Neutrophil (primary cell): ENCODE results near the gene RNU5B-1.

ENCODE experiments used
- H3K27ac ChIP-seq: fragments of 200-600 bp; sonication (generic); 2 replicates; pipeline ENCODE4 v1.5.1; 2016; ENCODE audit warnings: mild to moderate bottlenecking, moderate library complexity
- H3K27me3 ChIP-seq: fragments of 200-600 bp; sonication (generic); 2 replicates; pipeline ENCODE4 v1.6.0; 2016; ENCODE audit warnings: mild to moderate bottlenecking
- H3K36me3 ChIP-seq: fragments of 200-600 bp; sonication (generic); 2 replicates; pipeline ENCODE4 v1.5.1; 2017
- H3K4me1 ChIP-seq, 2 experiments: fragments of 200-600 bp in 1 of 2; sonication (generic) in 1 of 2; 1 replicate in 1 of 2; 2 replicates in 1 of 2; pipeline versions ENCODE4 v1.5.1 to v1.6.1; 2013 to 2016; ENCODE audit warnings: low read depth in 1 of 2, low read length in 1 of 2, mild to moderate bottlenecking in 1 of 2, moderate library complexity in 1 of 2; ENCODE audit not compliant: control insufficient read depth in 1 of 2, insufficient read depth in 1 of 2
- H3K4me3 ChIP-seq, 2 experiments: fragments of 200-600 bp in 1 of 2; sonication (generic) in 1 of 2; 1 replicate in 1 of 2; 2 replicates in 1 of 2; pipeline ENCODE4 v1.5.1; 2013 to 2016; ENCODE audit warnings: low read depth in 1 of 2, low read length in 1 of 2, mild to moderate bottlenecking in 1 of 2, moderate library complexity in 1 of 2
- H3K9me3 ChIP-seq: fragments of 200-600 bp; sonication (generic); 2 replicates; pipeline ENCODE4 v1.5.1; 2016
- CTCF ChIP-seq: fragments of 200-600 bp; sonication (generic); IDR thresholded peaks from 2 replicates; pipeline ENCODE4 v1.5.1; 2016; ENCODE audit warnings: antibody characterized with exemption

Gene RNU5B-1

GRCh38 chr15:65285291-65286068, 19.0 kb upstream of the RNU5B-1 start:
- Histone ChIP-seq H3K27me3 (no peaks in the 10 kb centered on the region), H3K27ac (peak overlapping the region; percentile 84), H3K4me3 (peak overlapping the region; percentile 80 to 85), H3K36me3 (peaks cover 4% of the 10 kb centered on the region), H3K4me1 (peaks cover 39 to 53% of the 10 kb centered on the region in 2 experiments), H3K9me3 (no peaks in the 10 kb centered on the region)
- no peak for TF ChIP-seq CTCF

GRCh38 chr15:65286069-65286703, 18.3 kb upstream of the RNU5B-1 start:
- Histone ChIP-seq H3K9me3 (no peaks in the 10 kb centered on the region), H3K36me3 (peaks cover 4% of the 10 kb centered on the region), H3K4me3 (peak overlapping the region; percentile 80 to 85), H3K27me3 (no peaks in the 10 kb centered on the region), H3K4me1 (peaks cover 41 to 57% of the 10 kb centered on the region in 2 experiments), H3K27ac (peak overlapping the region; percentile 84)
- no peak for TF ChIP-seq CTCF

GRCh38 chr15:65286704-65287519, 17.6 kb upstream of the RNU5B-1 start, which contains the start of gene PARP16:
TSS of gene PARP16 (minus strand) at chr15:65286883. CDS start at chr15:65286426, 457 bp downstream.
- Histone ChIP-seq H3K27ac (peak within 1 kb of the TSS; percentile 84), H3K36me3 (peaks cover 4% of the 10 kb centered on the region), H3K27me3 (no peaks in the 10 kb centered on the region), H3K4me1 (peaks cover 49 to 64% of the 10 kb centered on the region in 2 experiments), H3K9me3 (no peaks in the 10 kb centered on the region), H3K4me3 (peak within 1 kb of the TSS; percentile 80 to 85)
- peak; percentile 70 for TF ChIP-seq CTCF

GRCh38 chr15:65287520-65287855, 17.0 kb upstream of the RNU5B-1 start:
- H3K4me1 ChIP-seq: peaks cover 54 to 70% of the 10 kb centered on the region in 2 experiments
- TF ChIP-seq CTCF: no peak
- H3K4me3 ChIP-seq: peak overlapping the region; percentile 80 to 85
- H3K9me3 ChIP-seq: no peaks in the 10 kb centered on the region
- peak overlapping the region; percentile 84 for H3K27ac ChIP-seq
- H3K36me3 ChIP-seq: peaks cover 4% of the 10 kb centered on the region
- H3K27me3 ChIP-seq: no peaks in the 10 kb centered on the region

- Histone ChIP-seq H3K27me3 (no peaks in the 10 kb centered on the region), H3K4me3 (no peak overlapping the region), H3K27ac (no peak overlapping the region), H3K4me1 (peaks cover 73 to 77% of the 10 kb centered on the region in 2 experiments), H3K9me3 (no peaks in the 10 kb centered on the region), H3K36me3 (no peaks in the 10 kb centered on the region)
- TF ChIP-seq CTCF: no peak
Measured at GRCh38 chr15:65289261-65289854, 15.1 kb upstream of the RNU5B-1 start.
